SK-N-SH (cell line): ENCODE measurements around the gene DCUN1D3. TPM values are rescaled to one million over a fixed set of nuclear protein-coding genes. Genes with fewer than 3 reads are reported as not detected.

ENCODE experiments used
- CTCF ChIA-PET: fragments of 300-600, 350-600 bp; formaldehyde crosslinking; extraction: SDS; loops from one replicate; lab custom pipeline; 2021; lab: Yijun Ruan, JAX
- POLR2A ChIA-PET: fragments of 350-600 bp; sonication (Branson Sonifier 250); formaldehyde crosslinking; extraction: SDS; loops from one replicate; lab custom pipeline; 2020; ENCODE audit warnings: antibody characterized with exemption, inconsistent platforms; lab: Yijun Ruan, JAX
- DNase-seq: peaks from one replicate; pipeline ENCODE4 v3.0.0; 2012
- H2AFZ ChIP-seq: fragments of 200-600 bp; sonication (generic); 2 replicates; pipeline ENCODE4 v1.8.1; 2016; ENCODE audit warnings: antibody characterized with exemption, mild to moderate bottlenecking, low read depth
- H3F3A ChIP-seq: fragments of 200-600 bp; sonication (generic); replicated peaks from 2 replicates; pipeline ENCODE3; 2016; ENCODE audit warnings: antibody characterized with exemption, mild to moderate bottlenecking; ENCODE audit not compliant: insufficient read depth
- H3K27ac ChIP-seq, 2 experiments: fragments of 200-500 bp in 1 of 2; fragments of 200-600 bp in 1 of 2; sonication (Bioruptor generic) in 1 of 2; sonication (generic), shearing (Covaris generic) in 1 of 2; 2 replicates each; pipeline versions ENCODE4 v1.5.1 to v1.6.1; 2014 to 2016; ENCODE audit warnings: low read depth in 2 of 2, inconsistent platforms in 1 of 2, low read length in 1 of 2, mild to moderate bottlenecking in 1 of 2, mixed read lengths in 1 of 2
- H3K27me3 ChIP-seq: fragments of 200-600 bp; sonication (generic), shearing (Covaris generic); 2 replicates; pipeline ENCODE4 v1.6.1; 2016; ENCODE audit warnings: mixed run types; ENCODE audit not compliant: insufficient read depth
- H3K36me3 ChIP-seq, 2 experiments: fragments of 200-500 bp in 1 of 2; fragments of 200-600 bp in 1 of 2; sonication (Bioruptor generic) in 1 of 2; sonication (generic) in 1 of 2; replicated peaks in 1 of 2; 2 replicates each; pipeline versions ENCODE3 to v1.5.1; 2014 to 2016; ENCODE audit warnings: low read length in 1 of 2, mild to moderate bottlenecking in 1 of 2; ENCODE audit not compliant: insufficient read depth in 2 of 2, control insufficient read depth in 1 of 2
- H3K4me1 ChIP-seq, 2 experiments: fragments of 200-500 bp in 1 of 2; fragments of 200-600 bp in 1 of 2; sonication (Bioruptor generic) in 1 of 2; sonication (generic), shearing (Covaris generic) in 1 of 2; 2 replicates each; pipeline versions ENCODE4 v1.5.1 to v1.6.1; 2014 to 2016; ENCODE audit warnings: low read depth in 1 of 2, low read length in 1 of 2, mixed run types in 1 of 2; ENCODE audit not compliant: insufficient read depth in 2 of 2, control insufficient read depth in 1 of 2
- H3K4me2 ChIP-seq: fragments of 200-600 bp; sonication (generic), shearing (Covaris generic); 2 replicates; pipeline ENCODE4 v1.6.1; 2017; ENCODE audit warnings: mixed run types
- H3K4me3 ChIP-seq, 2 experiments: fragments of 200-500 bp in 1 of 2; fragments of 200-600 bp in 1 of 2; sonication (Bioruptor generic) in 1 of 2; sonication (generic), shearing (Covaris generic) in 1 of 2; 2 replicates each; pipeline versions ENCODE4 v1.5.1 to v1.8.1; 2014 to 2016; ENCODE audit warnings: low read depth in 2 of 2, inconsistent platforms in 1 of 2, low read length in 1 of 2, mild to moderate bottlenecking in 1 of 2, mixed read lengths in 1 of 2, moderate library complexity in 1 of 2
- H3K79me2 ChIP-seq: fragments of 200-600 bp; sonication (generic); 2 replicates; pipeline ENCODE4 v1.8.1; 2017; ENCODE audit warnings: mild to moderate bottlenecking; ENCODE audit not compliant: insufficient read depth
- H3K9ac ChIP-seq: fragments of 200-600 bp; sonication (generic); 2 replicates; pipeline ENCODE4 v1.6.1; 2017; ENCODE audit warnings: mixed run types
- H3K9me2 ChIP-seq: fragments of 200-600 bp; sonication (generic); 2 replicates; pipeline ENCODE4 v1.6.1; 2017; ENCODE audit warnings: mixed run types
- H3K9me3 ChIP-seq: fragments of 200-600 bp; sonication (generic); 2 replicates; pipeline ENCODE4 v1.6.1; 2017; ENCODE audit warnings: mixed run types, mild to moderate bottlenecking, moderate library complexity
- H4K20me1 ChIP-seq: fragments of 200-600 bp; sonication (generic); 2 replicates; pipeline ENCODE4 v1.6.1; 2017; ENCODE audit warnings: mild to moderate bottlenecking, mixed run types; ENCODE audit not compliant: insufficient read depth
- EP300 ChIP-seq, 2 experiments: IDR thresholded peaks; 2 replicates each; pipeline versions ENCODE4 v1.4.0 to v1.6.1; 2012; ENCODE audit warnings: borderline replicate concordance in 1 of 2, low read depth in 1 of 2, low read length in 1 of 2
- FOSL2 ChIP-seq: IDR thresholded peaks from 2 replicates; pipeline ENCODE4 v1.4.0; 2012; ENCODE audit warnings: low read depth, mild to moderate bottlenecking, moderate library complexity, borderline replicate concordance
- GABPA ChIP-seq: IDR thresholded peaks from 2 replicates; pipeline ENCODE4 v1.4.0; 2012; ENCODE audit warnings: low read depth, mild to moderate bottlenecking
- JUND ChIP-seq: IDR thresholded peaks from 2 replicates; pipeline ENCODE4 v1.4.0; 2012
- MEF2A ChIP-seq: IDR thresholded peaks from 2 replicates; pipeline ENCODE4 v1.4.0; 2012; ENCODE audit warnings: low read depth, borderline replicate concordance
- MXI1 ChIP-seq: IDR thresholded peaks from 2 replicates; pipeline ENCODE4 v1.6.1; 2012; ENCODE audit warnings: mild to moderate bottlenecking, low read depth, low read length, improper control_type of control experiment
- NFIC ChIP-seq: IDR thresholded peaks from 2 replicates; pipeline ENCODE4 v1.4.0; 2012; ENCODE audit warnings: borderline replicate concordance
- RAD21 ChIP-seq: IDR thresholded peaks from 2 replicates; pipeline ENCODE4 v1.6.1; 2012; ENCODE audit warnings: mild to moderate bottlenecking, low read length
- RFX5 ChIP-seq: IDR thresholded peaks from 2 replicates; pipeline ENCODE4 v1.6.1; 2012; ENCODE audit warnings: mild to moderate bottlenecking, improper control_type of control experiment, low read length
- RXRA ChIP-seq: IDR thresholded peaks from 2 replicates; pipeline ENCODE4 v1.4.0; 2012; ENCODE audit warnings: low read depth, mild to moderate bottlenecking, borderline replicate concordance
- TAF1 ChIP-seq: IDR thresholded peaks from 2 replicates; pipeline ENCODE4 v1.6.1; 2012; ENCODE audit warnings: low read depth, mild to moderate bottlenecking, low read length, moderate library complexity, borderline replicate concordance
- TCF12 ChIP-seq: IDR thresholded peaks from 2 replicates; pipeline ENCODE4 v1.4.0; 2012
- WGBS: methylation state at CpG from one replicate; pipeline ENCODE4 v1.1.6; 2017; ENCODE audit warnings: low lambda C conversion rate; 5-methylcytosine and 5-hydroxymethylcytosine counted together
- polyA plus RNA-seq, 3 experiments: library from polyadenylated mRNA; depleted of rRNA; stranded (reverse); fragments of >200 nt; gene quantifications; 2 replicates each; pipeline ENCODE4 v1.2.3, GENCODE V29; 2012
- TF ChIP-seq, protein P1 (sequence below): fragments of 150-350 bp; IDR thresholded peaks from 2 replicates; pipeline ENCODE4 v1.6.1; 2016; ENCODE audit warnings: mild to moderate bottlenecking, low read depth, low read length
- TF ChIP-seq, protein P2 (sequence below): IDR thresholded peaks from 2 replicates; pipeline ENCODE4; 2012
- TF ChIP-seq, protein P3 (sequence below): IDR thresholded peaks from 2 replicates; pipeline ENCODE4 v1.4.0; 2012; ENCODE audit warnings: low read depth
- TF ChIP-seq, protein P4 (sequence below): IDR thresholded peaks from 2 replicates; pipeline ENCODE4 v1.4.0; 2012; ENCODE audit warnings: low read depth, borderline replicate concordance

DCUN1D3 gene
- polyA plus RNA-seq, 1 of the 3 experiments (the other 2 are of a cell fraction): 4.7 TPM

DNA sequence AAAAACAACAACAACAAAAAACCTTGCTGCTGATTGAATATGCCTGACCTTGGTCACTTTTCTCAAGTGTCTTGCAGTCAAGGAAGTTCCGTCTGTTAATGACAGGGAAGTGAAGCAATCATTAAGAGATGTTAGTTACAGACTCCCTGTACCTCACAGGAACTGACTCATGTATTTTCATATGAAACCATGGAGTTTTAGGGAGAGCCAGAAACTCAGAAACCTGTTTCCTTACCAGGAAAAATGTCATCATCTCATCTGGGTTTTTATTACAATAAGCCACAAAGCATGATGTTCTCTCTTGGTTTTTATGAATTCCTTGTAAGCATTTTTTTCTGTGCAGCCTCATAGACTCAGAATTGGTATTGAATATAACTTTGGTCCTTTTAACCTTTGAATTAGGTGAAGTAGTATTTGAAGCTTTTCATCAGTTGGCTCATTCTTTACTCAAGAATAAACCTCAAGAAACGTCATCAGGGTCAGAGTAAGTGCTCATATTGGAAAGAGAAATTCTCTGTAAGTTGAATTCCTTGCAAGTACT is 10.7 kb upstream of the DCUN1D3 start:
- H3K27me3 ChIP-seq: no peaks in the 10 kb centered on the region
- TF ChIP-seq, protein P1, sequence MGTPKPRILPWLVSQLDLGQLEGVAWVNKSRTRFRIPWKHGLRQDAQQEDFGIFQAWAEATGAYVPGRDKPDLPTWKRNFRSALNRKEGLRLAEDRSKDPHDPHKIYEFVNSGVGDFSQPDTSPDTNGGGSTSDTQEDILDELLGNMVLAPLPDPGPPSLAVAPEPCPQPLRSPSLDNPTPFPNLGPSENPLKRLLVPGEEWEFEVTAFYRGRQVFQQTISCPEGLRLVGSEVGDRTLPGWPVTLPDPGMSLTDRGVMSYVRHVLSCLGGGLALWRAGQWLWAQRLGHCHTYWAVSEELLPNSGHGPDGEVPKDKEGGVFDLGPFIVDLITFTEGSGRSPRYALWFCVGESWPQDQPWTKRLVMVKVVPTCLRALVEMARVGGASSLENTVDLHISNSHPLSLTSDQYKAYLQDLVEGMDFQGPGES: no peak
- TF ChIP-seq, protein P2, sequence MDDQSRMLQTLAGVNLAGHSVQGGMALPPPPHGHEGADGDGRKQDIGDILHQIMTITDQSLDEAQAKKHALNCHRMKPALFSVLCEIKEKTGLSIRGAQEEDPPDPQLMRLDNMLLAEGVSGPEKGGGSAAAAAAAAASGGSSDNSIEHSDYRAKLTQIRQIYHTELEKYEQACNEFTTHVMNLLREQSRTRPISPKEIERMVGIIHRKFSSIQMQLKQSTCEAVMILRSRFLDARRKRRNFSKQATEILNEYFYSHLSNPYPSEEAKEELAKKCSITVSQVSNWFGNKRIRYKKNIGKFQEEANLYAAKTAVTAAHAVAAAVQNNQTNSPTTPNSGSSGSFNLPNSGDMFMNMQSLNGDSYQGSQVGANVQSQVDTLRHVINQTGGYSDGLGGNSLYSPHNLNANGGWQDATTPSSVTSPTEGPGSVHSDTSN: peak; percentile 40
- TF ChIP-seq, protein P3, sequence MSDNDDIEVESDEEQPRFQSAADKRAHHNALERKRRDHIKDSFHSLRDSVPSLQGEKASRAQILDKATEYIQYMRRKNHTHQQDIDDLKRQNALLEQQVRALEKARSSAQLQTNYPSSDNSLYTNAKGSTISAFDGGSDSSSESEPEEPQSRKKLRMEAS: no peak
- TF ChIP-seq EP300 (IDR thresholded peaks at IDR 0.05; ENCODE audit: borderline replicate concordance in 1 of 2, low read depth in 1 of 2, low read length in 1 of 2) (peak in 1 of 2 experiments; percentile 51; a peak in 1 of 4 replicates), RFX5 (no peak), TAF1 (no peak), MEF2A (no peak), NFIC (no peak), RXRA (0 out of 2 replicates have a peak, but pooled peaks have one; percentile 6), MXI1 (no peak), JUND (peak; percentile 65), FOSL2 (peak; percentile 49; the same call in 1 of the 2 replicates), RAD21 (no peak), GABPA (no peak; the same call in 1 of the 2 replicates), TCF12 (peak; percentile 59)
- TF ChIP-seq, protein P4, sequence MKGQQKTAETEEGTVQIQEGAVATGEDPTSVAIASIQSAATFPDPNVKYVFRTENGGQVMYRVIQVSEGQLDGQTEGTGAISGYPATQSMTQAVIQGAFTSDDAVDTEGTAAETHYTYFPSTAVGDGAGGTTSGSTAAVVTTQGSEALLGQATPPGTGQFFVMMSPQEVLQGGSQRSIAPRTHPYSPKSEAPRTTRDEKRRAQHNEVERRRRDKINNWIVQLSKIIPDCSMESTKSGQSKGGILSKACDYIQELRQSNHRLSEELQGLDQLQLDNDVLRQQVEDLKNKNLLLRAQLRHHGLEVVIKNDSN: no peak
- H3F3A ChIP-seq: peaks cover 31% of the 10 kb centered on the region
- H3K9ac ChIP-seq: peak overlapping the region; percentile 39
- H4K20me1 ChIP-seq: no peaks in the 10 kb centered on the region
- no peak for DNase-seq
- peaks cover 6% of the 10 kb centered on the region; the same call in 1 of the 2 replicates for H3K79me2 ChIP-seq
- H3K4me3 ChIP-seq: no peak overlapping the region
- H3K4me2 ChIP-seq: peak overlapping the region; percentile 49
- POLR2A ChIA-PET: no interaction called here
- H3K4me1 ChIP-seq: peaks cover 2 to 23% of the 10 kb centered on the region in 2 experiments; a peak in 3 of 4 replicates
- H3K36me3 ChIP-seq: no peaks in the 10 kb centered on the region
- peak overlapping the region in 1 of 2 experiments; percentile 86; a peak in 2 of 4 replicates for H3K27ac ChIP-seq
- no peaks in the 10 kb centered on the region for H3K9me2 ChIP-seq
- no peaks in the 10 kb centered on the region for H3K9me3 ChIP-seq
- CTCF ChIA-PET: no interaction called here
- H2AFZ ChIP-seq: no peak overlapping the region; the same call in 1 of the 2 replicates
- WGBS: 26% methylated on average over 2 of the region's 2 CpGs
